Measurements from ENCODE around the gene HRH4. TPM values are rescaled to one million over a fixed set of nuclear protein-coding genes. Genes with fewer than 3 reads are reported as not detected.

The HRH4 gene
- total RNA-seq, 1 experiment from 2014 or later: 0.15 TPM

DNA sequence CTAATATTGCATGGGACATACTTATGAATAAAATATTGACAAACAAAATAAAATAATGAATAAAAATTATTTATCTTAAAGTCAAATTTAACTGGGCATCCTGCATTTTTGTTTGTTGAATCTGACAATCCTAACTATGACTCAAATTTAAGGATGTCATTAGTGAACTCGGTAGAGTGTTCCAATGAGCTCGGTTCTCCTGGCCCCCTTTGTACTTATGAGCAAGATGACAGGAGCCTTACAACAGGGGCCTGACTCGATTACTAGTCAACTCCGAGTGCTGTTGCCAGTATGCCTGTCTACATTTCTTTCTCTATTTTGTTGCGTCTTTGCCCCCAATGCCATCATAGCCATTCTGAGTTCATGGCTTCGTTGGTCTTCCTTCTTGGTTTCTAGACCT lies 40.3 kb downstream of the HRH4 start:
- ChIA-PET CTCF (no interaction called here), POLR2A (ENCODE audit: low non-redundant PET) (no interaction called here)
- H3K27me3 ChIP-seq (replicated peaks; ENCODE audit: insufficient read depth, low read depth, low read length, poor library complexity): no peaks in the 10 kb centered on the region
- intact Hi-C loops (cut with micrococcal nuclease; ENCODE audit: unreplicated experiment): loop anchor here (10.0 kb wide), 1 partner anchor 64 kb away; no protein-coding TSS in a partner anchor
- H3K27ac ChIP-seq (ENCODE audit: low read depth, low read length, poor library complexity, severe bottlenecking): no peak overlapping the region
- H3K4me3 ChIP-seq (ENCODE audit: low read depth, low read length, poor library complexity, severe bottlenecking): no peak overlapping the region
- no TSS peak for BruUV-seq (replicated peaks)
- no peak for DNase-seq (ENCODE audit: low spot score)
- no peaks in the 10 kb centered on the region for H3K36me3 ChIP-seq (ENCODE audit: insufficient read depth, low read length, poor library complexity, severe bottlenecking)
- H3K9me3 ChIP-seq (ENCODE audit: low read depth, low read length, poor library complexity, severe bottlenecking): no peaks in the 10 kb centered on the region
- H3K4me1 ChIP-seq (ENCODE audit: insufficient read depth, low read length, poor library complexity, severe bottlenecking): no peaks in the 10 kb centered on the region
- TF ChIP-seq EZH2 (IDR thresholded peaks at IDR 0.05; ENCODE audit: borderline replicate concordance, low read depth, low read length, poor library complexity, severe bottlenecking) (no peak), CTCF (conservative IDR thresholded peaks at IDR 0.05; ENCODE audit: low read depth, low read length) (no peak)

DNA sequence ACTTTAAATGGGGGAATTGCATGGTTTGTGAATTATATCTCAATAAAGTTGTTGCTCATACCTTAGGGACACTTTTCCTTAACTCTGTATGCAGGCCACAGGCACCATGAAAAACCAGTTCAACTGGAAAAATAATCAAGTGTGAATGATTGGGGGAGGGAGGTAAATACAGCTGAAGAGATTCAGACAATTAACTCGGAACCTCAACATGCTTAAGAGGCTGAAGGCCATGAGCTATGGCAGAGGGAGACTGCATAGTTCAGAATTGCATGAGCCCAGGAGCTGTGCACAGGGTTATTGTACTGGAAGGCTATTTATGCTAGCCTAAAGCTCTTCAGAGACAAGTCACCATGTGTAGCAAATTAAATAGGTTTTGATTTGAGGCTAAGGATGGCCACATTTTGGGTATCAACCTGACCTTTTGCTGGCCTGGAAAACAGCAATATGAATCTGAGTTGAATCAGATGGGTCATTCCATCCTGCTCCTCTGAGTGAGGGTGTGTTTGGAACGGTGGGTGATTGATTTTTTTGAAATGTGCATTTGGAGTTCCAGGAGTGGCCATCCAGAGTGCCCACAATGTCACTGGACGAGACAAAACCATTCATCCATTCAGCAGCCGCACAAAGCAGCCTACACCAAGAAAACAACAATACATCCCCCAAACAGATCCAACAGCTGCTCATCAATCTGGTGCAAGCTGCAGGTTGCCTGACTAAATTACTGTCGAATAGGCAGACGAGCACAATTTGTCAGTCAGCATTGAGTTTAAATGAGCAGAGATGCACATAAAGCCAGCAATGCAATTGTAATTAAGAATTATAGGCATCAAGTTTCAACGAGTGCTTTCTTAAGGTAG lies 42.5 kb downstream of the HRH4 start:
- TF ChIP-seq CTCF (conservative IDR thresholded peaks at IDR 0.05; ENCODE audit: low read depth, low read length) (no peak), EZH2 (IDR thresholded peaks at IDR 0.05; ENCODE audit: borderline replicate concordance, low read depth, low read length, poor library complexity, severe bottlenecking) (no peak)
- ChIA-PET CTCF (no interaction called here), POLR2A (ENCODE audit: low non-redundant PET) (no interaction called here)
- Histone ChIP-seq H3K9me3 (ENCODE audit: low read depth, low read length, poor library complexity, severe bottlenecking) (no peaks in the 10 kb centered on the region), H3K36me3 (ENCODE audit: insufficient read depth, low read length, poor library complexity, severe bottlenecking) (no peaks in the 10 kb centered on the region), H3K4me1 (ENCODE audit: insufficient read depth, low read length, poor library complexity, severe bottlenecking) (no peaks in the 10 kb centered on the region), H3K4me3 (ENCODE audit: low read depth, low read length, poor library complexity, severe bottlenecking) (no peak overlapping the region), H3K27ac (ENCODE audit: low read depth, low read length, poor library complexity, severe bottlenecking) (no peak overlapping the region), H3K27me3 (replicated peaks; ENCODE audit: insufficient read depth, low read depth, low read length, poor library complexity) (no peaks in the 10 kb centered on the region)
- no TSS peak for BruUV-seq (replicated peaks)
- DNase-seq (ENCODE audit: low spot score): no peak
- intact Hi-C loops (cut with micrococcal nuclease; ENCODE audit: unreplicated experiment): loop anchor here (10.0 kb wide), 1 partner anchor 62 kb away; no protein-coding TSS in a partner anchor

DNA sequence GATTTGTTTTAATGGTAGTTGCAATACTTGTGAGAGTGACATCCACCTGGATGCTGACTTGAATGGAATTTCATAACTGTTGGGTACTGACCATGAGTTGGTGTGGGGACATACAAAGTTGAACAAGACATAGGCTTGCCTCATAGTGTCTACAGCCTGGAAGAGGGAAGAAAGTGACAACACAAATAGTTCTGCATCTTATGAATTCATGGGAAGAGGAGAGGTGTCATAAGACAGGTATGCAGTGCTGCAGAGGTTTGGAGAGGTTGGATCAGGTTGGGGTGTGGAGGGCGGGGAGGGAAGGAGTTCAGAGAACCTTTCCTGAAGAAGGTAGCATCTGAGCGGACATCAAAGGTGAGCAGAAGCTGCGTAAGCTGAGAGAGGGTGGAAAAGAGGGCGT lies 44.0 kb downstream of the HRH4 start:
- Histone ChIP-seq H3K9me3 (ENCODE audit: low read depth, low read length, poor library complexity, severe bottlenecking) (no peaks in the 10 kb centered on the region), H3K4me3 (ENCODE audit: low read depth, low read length, poor library complexity, severe bottlenecking) (no peak overlapping the region), H3K27ac (ENCODE audit: low read depth, low read length, poor library complexity, severe bottlenecking) (no peak overlapping the region), H3K27me3 (replicated peaks; ENCODE audit: insufficient read depth, low read depth, low read length, poor library complexity) (no peaks in the 10 kb centered on the region), H3K4me1 (ENCODE audit: insufficient read depth, low read length, poor library complexity, severe bottlenecking) (no peaks in the 10 kb centered on the region), H3K36me3 (ENCODE audit: insufficient read depth, low read length, poor library complexity, severe bottlenecking) (no peaks in the 10 kb centered on the region)
- DNase-seq (ENCODE audit: low spot score): no peak
- no peak for TF ChIP-seq EZH2 (IDR thresholded peaks at IDR 0.05; ENCODE audit: borderline replicate concordance, low read depth, low read length, poor library complexity, severe bottlenecking)
- no peak for TF ChIP-seq CTCF (conservative IDR thresholded peaks at IDR 0.05; ENCODE audit: low read depth, low read length)
- ChIA-PET POLR2A (ENCODE audit: low non-redundant PET) (no interaction called here), CTCF (no interaction called here)
- intact Hi-C loops (cut with micrococcal nuclease; ENCODE audit: unreplicated experiment): loop anchor here (10.0 kb wide), 1 partner anchor 60 kb away; no protein-coding TSS in a partner anchor
- BruUV-seq (replicated peaks): no TSS peak

Data from A673 (cell line).